ENCODE data around the gene ATP1B3.
"Not testable (repeated sequence)": the region's sequence is repeated elsewhere in the genome, so short reads cannot be mapped to it uniquely, and the experiment has no call there.

Gene ATP1B3

GRCh38 chr3:141870091-141870687 lies 6.3 kb upstream of the ATP1B3 start:
- peaks cover 0 to 3% of the 10 kb centered on the region in 2 donors for H3K4me1 Mint-ChIP-seq (ENCODE audit: low read depth in 2 of 2)
- H3K9me3 Mint-ChIP-seq, result no peaks in the 10 kb centered on the region
- H3K36me3 Mint-ChIP-seq (ENCODE audit: insufficient read depth), result no peaks in the 10 kb centered on the region
- DNase-seq, result no peak
- no peak overlapping the region for H3K27ac Mint-ChIP-seq
- no peaks in the 10 kb centered on the region for H3K27me3 Mint-ChIP-seq
- no peak for ATAC-seq (replicated peaks)
- no peak overlapping the region for H3K4me3 Mint-ChIP-seq

DNA sequence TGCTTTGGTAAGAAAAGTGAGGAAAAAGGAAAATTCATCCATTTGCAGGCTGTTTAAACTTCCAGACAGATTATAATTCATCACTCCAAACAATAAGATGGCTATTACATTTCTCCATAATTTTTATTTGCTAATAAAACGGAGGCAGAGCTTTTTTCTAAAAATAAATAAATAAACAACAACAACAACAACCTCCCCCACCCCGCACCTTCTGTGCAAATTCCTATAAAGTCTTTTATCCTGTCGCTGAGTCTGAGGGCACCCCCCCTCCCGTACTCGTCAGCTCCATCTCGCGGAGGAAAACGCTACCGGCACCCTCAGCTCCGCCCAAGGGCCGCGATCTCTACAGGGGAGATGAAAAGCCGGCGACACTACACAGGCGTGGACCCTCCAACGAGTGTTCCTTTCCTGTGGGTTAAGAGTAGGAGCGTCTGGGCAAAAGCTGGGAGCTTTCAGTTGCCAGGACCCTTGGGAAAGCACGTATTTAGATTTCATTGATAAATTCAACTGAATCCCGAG lies 1.0 kb upstream of the ATP1B3 start:
- Mint-ChIP-seq H3K4me1 (ENCODE audit: low read depth in 2 of 2) (peaks cover 17 to 30% of the 10 kb centered on the region in 2 donors), H3K4me3 (peak overlapping the region; percentile 89 to 95), H3K36me3 (ENCODE audit: insufficient read depth) (peaks cover 15% of the 10 kb centered on the region), H3K9me3 (no peaks in the 10 kb centered on the region), H3K27me3 (no peaks in the 10 kb centered on the region), H3K27ac (peak overlapping the region; percentile 89 to 97)
- peak; percentile 61 for ATAC-seq (replicated peaks)
- peak; percentile 76 to 82 (median 76) for DNase-seq

DNA sequence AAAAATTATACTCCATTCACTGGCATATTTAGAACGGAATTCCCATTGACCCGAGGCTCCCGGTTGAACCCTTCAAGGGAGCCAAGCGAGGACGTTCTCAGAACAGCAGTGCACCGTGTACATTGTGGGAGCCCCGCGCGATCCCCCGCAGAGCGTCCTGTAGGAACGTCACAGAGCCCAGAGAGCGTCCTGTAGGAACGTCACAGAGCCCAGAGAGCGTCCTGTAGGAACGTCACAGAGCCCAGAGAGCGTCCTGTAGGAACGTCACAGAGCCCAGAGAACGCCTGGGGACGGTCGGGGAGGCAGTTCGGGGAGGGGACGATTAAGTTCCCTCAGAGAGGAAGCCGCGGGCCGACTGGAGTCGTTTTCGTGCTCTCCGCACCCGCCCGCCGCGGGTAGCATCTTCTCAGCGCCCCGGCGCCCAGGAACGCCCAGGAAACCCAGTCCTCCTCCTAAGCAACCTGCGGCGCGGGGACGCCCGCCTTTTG lies 506 bp upstream of the ATP1B3 start:
- Mint-ChIP-seq H3K4me3 (peak overlapping the region; percentile 89 to 95), H3K9me3 (no peaks in the 10 kb centered on the region), H3K4me1 (ENCODE audit: low read depth in 2 of 2) (peaks cover 17 to 30% of the 10 kb centered on the region in 2 donors), H3K27ac (peak overlapping the region; percentile 89 to 97), H3K36me3 (ENCODE audit: insufficient read depth) (peaks cover 15% of the 10 kb centered on the region), H3K27me3 (no peaks in the 10 kb centered on the region)
- DNase-seq, result peak in 1 of 3 experiments; percentile 61
- ATAC-seq (replicated peaks), result peak; percentile 63

DNA sequence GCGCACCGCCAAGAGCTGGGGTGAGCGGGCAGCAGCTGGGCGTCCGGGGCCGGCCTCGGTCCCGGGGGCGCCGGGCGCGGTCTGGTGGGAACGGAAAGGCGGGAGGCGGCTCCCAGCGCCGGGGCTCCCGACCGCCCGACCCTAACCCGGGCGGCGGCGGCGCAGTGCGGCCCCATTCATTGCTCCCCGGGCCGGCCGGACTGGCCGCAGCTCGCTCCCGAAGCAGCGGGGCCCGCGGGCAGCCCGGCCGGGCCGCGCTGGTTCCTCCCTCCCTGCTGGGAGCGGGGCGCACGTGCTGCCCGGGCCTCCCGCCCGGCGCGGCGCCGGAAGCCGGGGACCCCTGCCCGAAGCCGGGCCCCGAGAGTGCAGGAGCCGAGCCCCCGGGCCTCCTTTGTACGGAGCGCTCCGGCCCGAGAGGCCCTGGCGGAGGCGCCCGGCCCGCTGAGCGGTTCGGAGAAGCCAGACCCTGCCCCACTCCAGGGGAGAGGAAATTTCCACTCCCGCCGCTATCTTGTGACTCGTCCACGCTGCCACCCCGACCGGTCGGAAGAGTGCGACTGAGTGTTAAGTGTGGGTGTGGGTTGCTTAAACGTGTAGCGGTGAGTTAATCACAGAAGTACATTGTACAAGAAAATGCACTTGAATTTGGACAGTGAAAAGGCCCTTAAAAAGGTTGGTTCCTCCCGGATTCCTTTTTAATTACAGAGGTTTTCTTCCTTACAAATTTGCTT lies 613 bp downstream of the ATP1B3 start:
- H3K4me3 Mint-ChIP-seq, result peak overlapping the region; percentile 89 to 95
- peaks cover 15% of the 10 kb centered on the region for H3K36me3 Mint-ChIP-seq (ENCODE audit: insufficient read depth)
- DNase-seq (peak; percentile 29 to 51 (median 39)), ATAC-seq (replicated peaks) (peak; percentile 21)
- H3K4me1 Mint-ChIP-seq (ENCODE audit: low read depth in 2 of 2), result peaks cover 23 to 39% of the 10 kb centered on the region in 2 donors
- H3K9me3 Mint-ChIP-seq, result no peaks in the 10 kb centered on the region
- peak overlapping the region; percentile 89 to 97 for H3K27ac Mint-ChIP-seq
- H3K27me3 Mint-ChIP-seq, result no peaks in the 10 kb centered on the region

DNA sequence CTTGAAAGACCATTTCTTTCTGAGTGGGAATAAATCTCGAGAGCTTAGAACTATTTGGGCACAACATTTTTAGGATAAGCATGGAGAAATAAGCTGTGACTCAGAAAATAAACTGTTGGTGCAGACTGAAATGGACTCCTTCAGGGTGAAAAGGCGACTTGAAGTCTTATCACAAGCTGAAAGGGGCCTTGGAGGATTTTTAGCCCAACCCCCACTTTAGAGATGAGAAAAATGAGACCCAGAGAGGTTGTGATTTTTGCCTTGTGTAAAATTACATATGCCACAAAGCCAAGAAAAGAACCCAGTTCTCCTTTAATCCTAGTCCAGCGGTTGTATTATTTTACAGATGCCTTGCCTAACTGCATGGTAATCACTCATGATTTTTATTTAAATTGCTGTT lies 1.5 kb downstream of the ATP1B3 start:
- no peak for DNase-seq
- peak overlapping the region; percentile 80 to 88 for H3K4me3 Mint-ChIP-seq

DNA sequence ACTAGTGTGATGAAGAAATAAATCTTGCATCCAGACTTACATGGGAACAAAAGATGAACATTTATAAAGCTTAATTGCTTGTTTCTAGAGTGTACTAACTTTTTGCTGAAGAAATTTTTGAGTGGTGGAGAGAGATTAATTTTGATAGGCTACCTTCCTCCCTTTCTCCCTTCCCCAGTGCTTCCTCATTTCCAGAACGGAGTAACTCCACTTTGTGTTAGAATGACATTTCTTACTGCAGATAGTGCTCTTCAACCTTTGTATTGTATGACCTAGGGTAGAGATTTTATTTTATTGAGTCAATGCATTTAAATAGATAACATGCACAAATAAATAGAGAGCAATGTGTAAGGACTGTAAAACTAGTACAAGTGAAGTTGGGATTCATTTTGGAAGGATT lies 1.9 kb downstream of the ATP1B3 start:
- H3K9me3 Mint-ChIP-seq, result no peaks in the 10 kb centered on the region
- H3K4me3 Mint-ChIP-seq, result peak overlapping the region; percentile 80 to 88
- no peak for ATAC-seq (replicated peaks)
- H3K36me3 Mint-ChIP-seq (ENCODE audit: insufficient read depth), result peaks cover 15% of the 10 kb centered on the region
- H3K27me3 Mint-ChIP-seq, result no peaks in the 10 kb centered on the region
- DNase-seq, result no peak
- peaks cover 25 to 42% of the 10 kb centered on the region in 2 donors for H3K4me1 Mint-ChIP-seq (ENCODE audit: low read depth in 2 of 2)
- H3K27ac Mint-ChIP-seq, result peak overlapping the region; percentile 63 to 86

More for the DNA sequence above, 1.5 kb downstream of the ATP1B3 start:
- Mint-ChIP-seq H3K27me3 (no peaks in the 10 kb centered on the region), H3K4me1 (ENCODE audit: low read depth in 2 of 2) (peaks cover 23 to 42% of the 10 kb centered on the region in 2 donors), H3K36me3 (ENCODE audit: insufficient read depth) (peaks cover 15% of the 10 kb centered on the region), H3K27ac (peak overlapping the region; percentile 63 to 86), H3K9me3 (no peaks in the 10 kb centered on the region)
- ATAC-seq (replicated peaks), result no peak

DNA sequence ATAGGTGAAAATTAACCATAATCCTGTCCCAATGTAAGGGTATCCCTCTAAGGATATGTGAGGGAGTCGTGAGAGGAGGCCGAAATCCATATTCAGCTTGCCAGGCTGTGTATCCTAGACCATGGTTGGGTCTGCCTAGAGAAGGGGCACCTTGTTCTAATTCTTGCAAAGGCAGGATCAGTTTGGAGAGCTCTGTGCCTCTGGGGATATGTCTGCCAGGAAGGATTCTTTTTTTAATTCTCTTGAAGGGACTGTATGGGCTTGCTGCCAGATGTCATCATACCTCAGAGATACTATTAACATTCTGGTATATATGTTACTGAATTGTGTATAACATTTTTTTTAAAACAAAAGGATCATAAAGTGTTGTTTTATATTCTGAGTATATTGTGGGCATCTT lies 2.4 kb downstream of the ATP1B3 start:
- H3K9me3 Mint-ChIP-seq, result no peaks in the 10 kb centered on the region
- ATAC-seq (replicated peaks), result no peak
- H3K27ac Mint-ChIP-seq, result peak overlapping the region; percentile 63 to 86
- peak overlapping the region; percentile 80 to 88 for H3K4me3 Mint-ChIP-seq
- no peaks in the 10 kb centered on the region for H3K27me3 Mint-ChIP-seq
- peaks cover 25 to 42% of the 10 kb centered on the region in 2 donors for H3K4me1 Mint-ChIP-seq (ENCODE audit: low read depth in 2 of 2)
- peaks cover 15% of the 10 kb centered on the region for H3K36me3 Mint-ChIP-seq (ENCODE audit: insufficient read depth)
- no peak for DNase-seq

DNA sequence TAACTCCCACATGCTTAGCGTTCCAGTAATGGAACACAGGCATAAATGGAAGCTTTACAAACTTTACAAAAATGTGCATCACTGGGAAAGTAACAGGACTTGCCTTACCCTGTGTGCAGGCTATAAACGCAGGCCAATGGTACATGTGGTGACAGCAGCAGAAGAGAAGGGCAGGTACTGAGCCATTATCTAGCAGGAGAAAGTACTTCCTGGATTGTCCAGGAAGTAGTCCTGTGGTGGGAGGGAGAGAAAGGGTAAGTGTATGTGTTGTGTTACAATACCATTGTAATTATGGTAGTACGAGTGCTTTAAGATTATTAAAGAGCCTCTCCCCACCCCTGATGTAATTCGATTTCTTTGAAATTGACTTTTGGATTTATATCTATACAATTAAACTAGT lies 5.3 kb downstream of the ATP1B3 start:
- DNase-seq (no peak), ATAC-seq (replicated peaks) (no peak)
- peaks cover 33 to 49% of the 10 kb centered on the region in 2 donors for H3K4me1 Mint-ChIP-seq (ENCODE audit: low read depth in 2 of 2)
- H3K4me3 Mint-ChIP-seq, result no peak overlapping the region
- H3K27me3 Mint-ChIP-seq, result no peaks in the 10 kb centered on the region
- H3K27ac Mint-ChIP-seq, result no peak overlapping the region
- peaks cover 7% of the 10 kb centered on the region for H3K36me3 Mint-ChIP-seq (ENCODE audit: insufficient read depth)
- H3K9me3 Mint-ChIP-seq, result no peaks in the 10 kb centered on the region

DNA sequence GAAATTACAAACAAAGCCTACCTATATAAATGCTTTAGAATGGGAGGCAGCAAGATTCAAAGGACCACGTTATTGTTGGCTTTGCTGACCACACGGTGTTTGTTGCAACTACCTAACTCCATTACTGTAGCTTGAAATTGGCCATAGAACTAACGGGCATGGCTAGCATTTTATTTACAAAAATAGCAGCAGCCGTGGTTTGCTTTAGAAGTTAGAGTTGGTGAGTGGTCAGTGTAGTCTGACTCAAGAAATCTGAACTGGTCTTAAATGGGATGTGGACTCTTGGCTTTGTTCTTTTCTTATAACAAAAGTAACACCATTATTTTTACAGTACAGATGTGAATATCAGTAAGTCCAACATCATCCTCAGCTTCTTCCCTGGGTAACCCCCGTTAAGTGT lies 10.6 kb downstream of the ATP1B3 start:
- Mint-ChIP-seq H3K36me3 (ENCODE audit: insufficient read depth) (peaks cover 12% of the 10 kb centered on the region), H3K4me1 (ENCODE audit: low read depth in 2 of 2) (peaks cover 18 to 38% of the 10 kb centered on the region in 2 donors), H3K27ac (no peak overlapping the region), H3K4me3 (no peak overlapping the region), H3K9me3 (peaks cover 0 to 1% of the 10 kb centered on the region in 2 donors), H3K27me3 (no peaks in the 10 kb centered on the region)
- DNase-seq (no peak), ATAC-seq (replicated peaks) (no peak)

DNA sequence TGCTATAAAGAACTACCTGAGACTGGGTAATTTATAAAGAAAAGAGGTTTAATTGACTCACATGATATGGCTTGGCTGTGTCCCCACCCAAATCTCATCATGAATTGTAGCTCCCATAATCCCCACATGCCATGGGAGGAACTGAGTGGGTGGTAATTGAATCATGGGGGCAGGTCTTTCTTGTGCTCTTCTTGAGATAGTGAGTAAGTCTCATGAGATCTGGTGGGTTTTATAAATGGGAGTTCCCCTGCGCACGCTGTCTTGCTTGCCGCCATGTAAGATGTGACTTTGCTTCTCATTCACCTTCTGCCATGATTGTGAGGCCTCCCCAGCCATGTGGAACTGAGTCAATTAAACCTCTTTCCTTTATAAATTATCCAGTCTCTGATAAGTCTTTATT lies 12.1 kb downstream of the ATP1B3 start:
- ATAC-seq (replicated peaks); H3K4me3 Mint-ChIP-seq; H3K27me3 Mint-ChIP-seq; H3K9me3 Mint-ChIP-seq; DNase-seq: not testable (repeated sequence)
- Mint-ChIP-seq H3K36me3 (ENCODE audit: insufficient read depth) (peaks cover 12% of the 10 kb centered on the region), H3K4me1 (ENCODE audit: low read depth in 2 of 2) (peaks cover 18 to 45% of the 10 kb centered on the region in 2 donors), H3K27ac (peak overlapping the region in 1 of 2 donors; percentile 23)

GRCh38 chr3:141894524-141895176 lies 18.2 kb downstream of the ATP1B3 start:
- ATAC-seq (replicated peaks), result no peak
- H3K36me3 Mint-ChIP-seq (ENCODE audit: insufficient read depth), result peaks cover 36% of the 10 kb centered on the region
- H3K27ac Mint-ChIP-seq, result no peak overlapping the region

DNA sequence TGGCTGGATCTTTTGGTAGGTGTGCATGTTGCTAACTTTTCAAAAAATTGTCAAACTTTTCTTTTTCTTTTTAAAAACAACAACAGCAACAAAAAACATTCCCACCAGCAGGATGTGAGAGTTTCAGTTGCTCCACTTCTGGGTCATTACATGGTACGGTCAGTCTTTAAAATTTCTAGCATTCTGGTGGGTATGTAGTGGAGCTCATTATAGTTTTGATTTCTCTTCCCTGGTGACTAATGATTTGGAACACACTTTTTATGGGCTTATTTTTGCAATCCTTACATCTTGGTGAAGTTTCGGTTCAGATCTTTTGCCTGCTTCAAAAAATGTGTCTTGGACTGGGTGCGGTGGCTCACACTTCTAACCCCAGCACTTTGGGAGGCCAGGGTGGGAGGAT lies 19.3 kb downstream of the ATP1B3 start:
- H3K9me3 Mint-ChIP-seq, result peaks cover 0 to 3% of the 10 kb centered on the region in 2 donors
- no peak for DNase-seq
- no peak for ATAC-seq (replicated peaks)
- peak overlapping the region in 1 of 2 donors; percentile 30 for H3K27ac Mint-ChIP-seq
- H3K27me3 Mint-ChIP-seq, result no peaks in the 10 kb centered on the region
- H3K4me1 Mint-ChIP-seq (ENCODE audit: low read depth in 2 of 2), result peaks cover 8 to 47% of the 10 kb centered on the region in 2 donors
- H3K36me3 Mint-ChIP-seq (ENCODE audit: insufficient read depth), result peaks cover 33% of the 10 kb centered on the region
- H3K4me3 Mint-ChIP-seq, result no peak overlapping the region

More at GRCh38 chr3:141894524-141895176, 18.2 kb downstream of the ATP1B3 start:
- peaks cover 8 to 49% of the 10 kb centered on the region in 2 donors for H3K4me1 Mint-ChIP-seq (ENCODE audit: low read depth in 2 of 2)
- no peak for DNase-seq
- H3K4me3 Mint-ChIP-seq, result no peak overlapping the region
- H3K9me3 Mint-ChIP-seq, result no peaks in the 10 kb centered on the region
- no peaks in the 10 kb centered on the region for H3K27me3 Mint-ChIP-seq

DNA sequence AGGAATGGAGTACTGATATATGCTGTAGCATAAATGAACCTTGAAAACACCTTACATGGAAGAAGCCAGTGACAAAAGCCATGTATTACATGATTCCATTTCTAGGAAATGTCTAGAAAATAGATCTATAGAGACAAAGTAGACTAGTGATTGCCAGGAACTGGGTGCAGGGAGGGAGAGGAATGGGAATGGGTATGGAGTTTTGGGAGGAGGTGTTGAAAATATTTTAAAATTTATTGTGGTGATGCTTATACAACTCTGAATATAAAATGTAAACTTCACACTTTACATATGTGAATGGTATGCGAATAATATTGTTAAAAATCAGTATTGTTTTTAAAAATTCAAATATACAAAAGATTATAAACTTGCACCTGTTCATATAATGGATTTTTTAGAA lies 22.5 kb downstream of the ATP1B3 start:
- DNase-seq (no peak), ATAC-seq (replicated peaks) (no peak)
- no peaks in the 10 kb centered on the region for H3K27me3 Mint-ChIP-seq
- H3K4me3 Mint-ChIP-seq, result no peak overlapping the region
- peaks cover 27% of the 10 kb centered on the region for H3K36me3 Mint-ChIP-seq (ENCODE audit: insufficient read depth)
- peaks cover 0 to 3% of the 10 kb centered on the region in 2 donors for H3K9me3 Mint-ChIP-seq
- no peak overlapping the region for H3K27ac Mint-ChIP-seq
- H3K4me1 Mint-ChIP-seq (ENCODE audit: low read depth in 2 of 2), result peaks cover 7 to 28% of the 10 kb centered on the region in 2 donors
